Duodenal mucosa (tissue), 2 donors: ENCODE data around the gene PROSER2.

Source experiments
- H3K27ac ChIP-seq: one replicate; pipeline ENCODE4 v1.7.0; 2013; ENCODE audit warnings: low read depth, low read length
- H3K27me3 ChIP-seq, 2 donors: one replicate each; pipeline ENCODE4 v1.7.0; 2013; ENCODE audit warnings: low read length in 2 of 2, control low read depth in 1 of 2; ENCODE audit not compliant: insufficient read depth in 2 of 2, control insufficient read depth in 1 of 2
- H3K36me3 ChIP-seq, 2 donors: one replicate each; pipeline ENCODE4 v1.7.0; 2013; ENCODE audit warnings: low read length in 2 of 2, control low read depth in 1 of 2; ENCODE audit not compliant: insufficient read depth in 2 of 2, control insufficient read depth in 1 of 2
- H3K4me1 ChIP-seq, 2 donors: one replicate each; pipeline ENCODE4 v1.7.0; 2013; ENCODE audit warnings: low read length in 2 of 2, control low read depth in 1 of 2; ENCODE audit not compliant: insufficient read depth in 2 of 2, control insufficient read depth in 1 of 2
- H3K4me3 ChIP-seq, 2 donors: one replicate each; pipeline ENCODE4 v1.7.0; 2013; ENCODE audit warnings: low read length in 2 of 2, low read depth in 1 of 2
- H3K9ac ChIP-seq, 2 donors: one replicate each; pipeline ENCODE4 v1.7.0; 2013; ENCODE audit warnings: low read length in 2 of 2, low read depth in 1 of 2
- H3K9me3 ChIP-seq, 2 donors: one replicate each; pipeline ENCODE4 v1.7.0; 2013; ENCODE audit warnings: low read length in 2 of 2, control low read depth in 1 of 2; ENCODE audit not compliant: control insufficient read depth in 1 of 2

Gene PROSER2

GRCh38 chr10:11874568-11875493 lies 51.7 kb downstream of the PROSER2 start:
- no peaks in the 10 kb centered on the region for H3K27me3 ChIP-seq
- H3K4me1 ChIP-seq, result peaks cover 22 to 27% of the 10 kb centered on the region in 2 donors
- H3K4me3 ChIP-seq, result peak overlapping the region in 1 of 2 donors; percentile 20
- no peaks in the 10 kb centered on the region for H3K9me3 ChIP-seq
- H3K9ac ChIP-seq, result no peak overlapping the region
- H3K36me3 ChIP-seq, result no peaks in the 10 kb centered on the region
- peak overlapping the region; percentile 32 for H3K27ac ChIP-seq

- Histone ChIP-seq H3K9ac (no peak overlapping the region), H3K36me3 (no peaks in the 10 kb centered on the region), H3K27me3 (no peaks in the 10 kb centered on the region), H3K4me1 (peaks cover 22 to 27% of the 10 kb centered on the region in 2 donors), H3K9me3 (no peaks in the 10 kb centered on the region), H3K27ac (peak overlapping the region; percentile 32), H3K4me3 (peak overlapping the region in 1 of 2 donors; percentile 29)
These were observed 52.5 kb downstream of the PROSER2 start for GRCh38 chr10:11875494-11876281.

GRCh38 chr10:11876324-11876723 lies 53.2 kb downstream of the PROSER2 start:
- Histone ChIP-seq H3K36me3 (no peaks in the 10 kb centered on the region), H3K9ac (no peak overlapping the region), H3K9me3 (no peaks in the 10 kb centered on the region), H3K27me3 (no peaks in the 10 kb centered on the region), H3K4me1 (peaks cover 22 to 27% of the 10 kb centered on the region in 2 donors), H3K27ac (no peak overlapping the region), H3K4me3 (no peak overlapping the region)

GRCh38 chr10:11876805-11877590 lies 53.8 kb downstream of the PROSER2 start:
- Histone ChIP-seq H3K4me1 (peaks cover 22 to 27% of the 10 kb centered on the region in 2 donors), H3K4me3 (no peak overlapping the region), H3K36me3 (no peaks in the 10 kb centered on the region), H3K9me3 (no peaks in the 10 kb centered on the region), H3K27me3 (no peaks in the 10 kb centered on the region), H3K27ac (no peak overlapping the region), H3K9ac (no peak overlapping the region)

- Histone ChIP-seq H3K4me1 (peaks cover 22 to 27% of the 10 kb centered on the region in 2 donors), H3K27ac (no peak overlapping the region), H3K9me3 (no peaks in the 10 kb centered on the region)
These were observed 54.4 kb downstream of the PROSER2 start for GRCh38 chr10:11877591-11877905.

GRCh38 chr10:11878776-11879175 lies 55.6 kb downstream of the PROSER2 start:
- no peak overlapping the region for H3K4me3 ChIP-seq
- H3K27me3 ChIP-seq, result no peaks in the 10 kb centered on the region

More at GRCh38 chr10:11877591-11877905, 54.4 kb downstream of the PROSER2 start:
- H3K27me3 ChIP-seq, result no peaks in the 10 kb centered on the region
- no peak overlapping the region for H3K4me3 ChIP-seq
- no peaks in the 10 kb centered on the region for H3K36me3 ChIP-seq
- no peak overlapping the region for H3K9ac ChIP-seq

GRCh38 chr10:11879387-11880094 lies 56.4 kb downstream of the PROSER2 start:
- H3K9ac ChIP-seq, result no peak overlapping the region
- H3K27me3 ChIP-seq, result no peaks in the 10 kb centered on the region
- H3K4me1 ChIP-seq, result peaks cover 18 to 24% of the 10 kb centered on the region in 2 donors
- H3K36me3 ChIP-seq, result no peaks in the 10 kb centered on the region
- H3K27ac ChIP-seq, result no peak overlapping the region
- H3K4me3 ChIP-seq, result no peak overlapping the region
- no peaks in the 10 kb centered on the region for H3K9me3 ChIP-seq

More at GRCh38 chr10:11878776-11879175, 55.6 kb downstream of the PROSER2 start:
- Histone ChIP-seq H3K27ac (no peak overlapping the region), H3K9me3 (no peaks in the 10 kb centered on the region), H3K4me1 (peaks cover 22 to 27% of the 10 kb centered on the region in 2 donors), H3K36me3 (no peaks in the 10 kb centered on the region), H3K9ac (no peak overlapping the region)

- no peak overlapping the region for H3K27ac ChIP-seq
- H3K27me3 ChIP-seq, result no peaks in the 10 kb centered on the region
- H3K4me3 ChIP-seq, result no peak overlapping the region
- no peaks in the 10 kb centered on the region for H3K36me3 ChIP-seq
- peaks cover 10 to 16% of the 10 kb centered on the region in 2 donors for H3K4me1 ChIP-seq
- no peak overlapping the region for H3K9ac ChIP-seq
- H3K9me3 ChIP-seq, result no peaks in the 10 kb centered on the region
These were observed 57.2 kb downstream of the PROSER2 start for GRCh38 chr10:11880151-11881029.

- Histone ChIP-seq H3K27ac (no peak overlapping the region), H3K36me3 (no peaks in the 10 kb centered on the region), H3K27me3 (no peaks in the 10 kb centered on the region), H3K4me1 (peaks cover 3 to 9% of the 10 kb centered on the region in 2 donors), H3K9ac (no peak overlapping the region), H3K4me3 (no peak overlapping the region), H3K9me3 (no peaks in the 10 kb centered on the region)
These were observed 57.9 kb downstream of the PROSER2 start for GRCh38 chr10:11881030-11881476.
